Fibroblast of villous mesenchyme (primary cell): ENCODE measurements around the gene PISD. TPM values are rescaled to one million over a fixed set of nuclear protein-coding genes. Genes with fewer than 3 reads are reported as not detected.

Source experiments
- DNase-seq: peaks from one replicate; pipeline ENCODE4 v3.0.0-alpha.2; 2010; ENCODE audit warnings: low read depth
- H3K4me3 ChIP-seq: 2 replicates; pipeline ENCODE4 v1.5.1; 2011; ENCODE audit warnings: low read depth, mild to moderate bottlenecking, low read length
- CTCF ChIP-seq: IDR thresholded peaks from 2 replicates; pipeline ENCODE4 v1.5.1; 2012; ENCODE audit warnings: low read depth, mild to moderate bottlenecking, low read length; ENCODE audit not compliant: insufficient read depth
- total RNA-seq: library from RNA; depleted of rRNA; stranded (reverse); fragments of >200 nt; gene quantifications from 2 replicates; pipeline ENCODE4 v1.2.3, GENCODE V29; 2012

Gene PISD
- total RNA-seq, 1 donor: 56.6 TPM

GRCh38 chr22:31623592-31624304 lies 38.3 kb downstream of the PISD start:
- no peak overlapping the region for H3K4me3 ChIP-seq
- no peak for TF ChIP-seq CTCF
- no peak for DNase-seq

- DNase-seq: no peak
Measured at GRCh38 chr22:31622980-31623379, 39.0 kb downstream of the PISD start.

GRCh38 chr22:31621507-31622124 lies 40.4 kb downstream of the PISD start:
- no peak for DNase-seq
- no peak for TF ChIP-seq CTCF
- H3K4me3 ChIP-seq: no peak overlapping the region

More at GRCh38 chr22:31622980-31623379, 39.0 kb downstream of the PISD start:
- no peak for TF ChIP-seq CTCF
- H3K4me3 ChIP-seq: no peak overlapping the region

- TF ChIP-seq CTCF: no peak
- no peak overlapping the region for H3K4me3 ChIP-seq
- DNase-seq: no peak
Measured at GRCh38 chr22:31620756-31621480, 41.1 kb downstream of the PISD start.

- DNase-seq: no peak
- TF ChIP-seq CTCF: no peak
Measured at GRCh38 chr22:31619611-31620300, 42.3 kb downstream of the PISD start.

GRCh38 chr22:31618471-31619176 lies 43.4 kb downstream of the PISD start:
- no peak overlapping the region for H3K4me3 ChIP-seq
- DNase-seq: no peak
- no peak for TF ChIP-seq CTCF

More at GRCh38 chr22:31619611-31620300, 42.3 kb downstream of the PISD start:
- H3K4me3 ChIP-seq: no peak overlapping the region
